Testis (tissue), 3 donors: Measurements from ENCODE around the gene FAM107A. TPM values are rescaled to one million over a fixed set of nuclear protein-coding genes. Genes with fewer than 3 reads are reported as not detected.

Source experiments
- DNase-seq: peaks from one replicate; pipeline ENCODE4 v3.0.0-alpha.2; 2019
- H3K27ac ChIP-seq, 2 donors: fragments of 200-600 bp; sonication (generic); one replicate each; pipeline ENCODE4 v1.5.1; 2019
- H3K27me3 ChIP-seq: fragments of 200-600 bp; sonication (generic); one replicate; pipeline ENCODE4 v1.5.1; 2019
- H3K36me3 ChIP-seq: fragments of 200-600 bp; sonication (generic); one replicate; pipeline ENCODE4 v1.5.1; 2017; ENCODE audit warnings: low read depth; ENCODE audit errors: missing control alignments
- H3K4me1 ChIP-seq: fragments of 200-600 bp; sonication (generic); one replicate; pipeline ENCODE4 v1.5.1; 2019
- H3K4me3 ChIP-seq, 2 donors: fragments of 200-600 bp; sonication (generic); one replicate each; pipeline ENCODE4 v1.5.1; 2017 to 2019
- H3K9me3 ChIP-seq: fragments of 200-600 bp; sonication (generic); one replicate; pipeline ENCODE4 v1.5.1; 2017
- CTCF ChIP-seq, 3 experiments: fragments of 450-650 bp in 2 of 3; fragments of 200-600 bp in 1 of 3; sonication (generic) in 1 of 3; IDR thresholded peaks; one replicate each; pipeline ENCODE4 v1.5.1; 2016 to 2019; ENCODE audit warnings: antibody characterized with exemption in 3 of 3, mild to moderate bottlenecking in 2 of 3, moderate library complexity in 1 of 3
- POLR2A ChIP-seq: fragments of 450-650 bp; IDR thresholded peaks from one replicate; pipeline ENCODE4 v1.6.1; 2017; ENCODE audit warnings: antibody characterized with exemption, mild to moderate bottlenecking, moderate library complexity
- WGBS, 2 donors: methylation state at CpG; one replicate each; pipeline ENCODE4 v1.1.5; 2018; 5-methylcytosine and 5-hydroxymethylcytosine counted together
- intact Hi-C: fragments of 100-400 bp; cut with DNase I; formaldehyde crosslinking; loops from one replicate; pipeline ENCODE4 v1.15.1; 2023; ENCODE audit warnings: low total_unique reads
- polyA plus RNA-seq: library from polyadenylated mRNA; stranded (reverse); fragments of 350-450 nt; fragmentation: Illumina TruSeq; extraction: RNeasy Lipid Tissue Mini Kit (QIAGEN cat#74804); gene quantifications from one replicate; pipeline ENCODE4 v1.2.3, GENCODE V29; 2014; ENCODE audit warnings: low read depth, low replicate concordance; ENCODE audit not compliant: insufficient read depth
- total RNA-seq, 2 donors: library from RNA; depleted of rRNA; stranded (reverse); fragments of >200 nt; gene quantifications; one replicate each; pipeline ENCODE4 v1.2.3, GENCODE V29; 2016

Gene FAM107A
- total and polyA plus RNA-seq, 3 donors from 2014 or later = 7.8 to 17.8 (median 14.8) TPM

- Histone ChIP-seq H3K27me3 (no peaks in the 10 kb centered on the region), H3K36me3 (no peaks in the 10 kb centered on the region), H3K4me3 (no peak overlapping the region), H3K27ac (no peak overlapping the region), H3K9me3 (no peaks in the 10 kb centered on the region), H3K4me1 (peaks cover 5% of the 10 kb centered on the region)
- intact Hi-C loops = loop anchor here (2.0 kb wide), 1 partner anchor 62 kb away; no protein-coding TSS in a partner anchor
- 27 to 29% methylated on average over 17 of the region's 17 CpGs for WGBS, 2 donors
- no peak for TF ChIP-seq POLR2A
- peak; percentile 96 to 98 (median 97) for TF ChIP-seq CTCF (IDR thresholded peaks at IDR 0.05)
- peak; percentile 91 for DNase-seq
Observed at GRCh38 chr3:58568572-58569286, 8.5 kb downstream of the FAM107A start.

DNA sequence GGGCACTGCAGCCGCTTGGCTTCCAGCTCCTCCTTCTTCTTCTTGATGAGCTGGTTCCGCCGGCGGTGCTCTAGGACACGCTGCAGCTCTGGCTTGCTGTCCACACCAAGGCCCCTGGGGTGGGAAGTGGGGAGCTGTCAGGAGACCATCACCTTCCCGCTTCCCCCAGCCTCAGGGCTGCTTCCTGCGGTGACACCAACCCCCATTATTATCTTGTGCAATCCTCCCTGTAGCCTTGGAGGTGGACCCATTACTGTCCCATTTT, 10.0 kb downstream of the FAM107A start:
- H3K4me3 ChIP-seq = no peak overlapping the region
- 89 to 100% methylated on average over 1 to 7 of the region's 7 CpGs for WGBS, 2 donors
- no peaks in the 10 kb centered on the region for H3K27me3 ChIP-seq
- intact Hi-C loops = no loop called here
- no peak overlapping the region for H3K27ac ChIP-seq
- H3K9me3 ChIP-seq = no peaks in the 10 kb centered on the region
- no peaks in the 10 kb centered on the region for H3K4me1 ChIP-seq
- no peaks in the 10 kb centered on the region for H3K36me3 ChIP-seq
- no peak for DNase-seq
- no peak for TF ChIP-seq POLR2A
- TF ChIP-seq CTCF (IDR thresholded peaks at IDR 0.05) = no peak

DNA sequence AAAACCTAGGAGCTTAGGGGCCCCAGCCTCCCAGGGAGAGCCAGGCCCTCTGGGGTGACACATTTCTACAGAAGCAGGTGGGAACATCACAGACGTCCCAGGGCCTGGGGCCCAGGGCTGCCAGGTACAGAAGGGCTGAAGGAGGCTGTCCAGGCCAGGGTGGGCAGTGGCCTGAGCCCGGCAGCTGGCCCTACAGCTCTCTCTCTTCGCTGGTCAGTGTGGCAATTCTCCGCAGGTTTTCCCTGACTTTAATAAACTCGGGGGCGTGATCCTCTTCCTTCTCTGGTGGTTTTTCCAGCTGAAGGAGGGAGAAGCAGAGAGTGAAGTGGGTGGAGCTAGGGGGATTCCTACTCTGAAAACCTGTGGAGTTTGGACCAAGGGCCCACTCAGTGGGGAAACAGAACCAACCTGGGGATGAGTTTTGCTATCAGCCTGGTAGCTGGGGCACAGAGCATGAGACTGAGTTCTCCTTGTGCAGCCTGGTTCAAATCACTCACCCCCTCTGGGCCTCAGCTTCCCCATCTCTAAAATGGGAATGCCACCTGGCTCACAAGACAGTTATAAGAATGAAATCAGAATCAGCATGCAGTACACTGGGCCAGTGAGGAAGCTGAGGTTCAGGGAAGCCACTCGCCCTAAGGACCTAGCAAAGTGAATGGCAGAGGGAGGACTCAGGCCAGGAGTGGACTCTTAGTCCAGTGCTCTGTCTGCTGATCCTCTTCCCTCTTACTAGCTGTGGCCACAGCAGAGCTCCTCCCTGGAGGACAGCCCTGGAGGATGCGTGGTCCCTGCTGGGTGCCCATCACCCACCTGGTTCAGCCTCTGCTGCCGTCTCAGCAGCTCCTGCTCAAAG, 10.6 kb downstream of the FAM107A start:
- 78 to 88% methylated on average over 7 to 9 of the region's 9 CpGs for WGBS, 2 donors

DNA sequence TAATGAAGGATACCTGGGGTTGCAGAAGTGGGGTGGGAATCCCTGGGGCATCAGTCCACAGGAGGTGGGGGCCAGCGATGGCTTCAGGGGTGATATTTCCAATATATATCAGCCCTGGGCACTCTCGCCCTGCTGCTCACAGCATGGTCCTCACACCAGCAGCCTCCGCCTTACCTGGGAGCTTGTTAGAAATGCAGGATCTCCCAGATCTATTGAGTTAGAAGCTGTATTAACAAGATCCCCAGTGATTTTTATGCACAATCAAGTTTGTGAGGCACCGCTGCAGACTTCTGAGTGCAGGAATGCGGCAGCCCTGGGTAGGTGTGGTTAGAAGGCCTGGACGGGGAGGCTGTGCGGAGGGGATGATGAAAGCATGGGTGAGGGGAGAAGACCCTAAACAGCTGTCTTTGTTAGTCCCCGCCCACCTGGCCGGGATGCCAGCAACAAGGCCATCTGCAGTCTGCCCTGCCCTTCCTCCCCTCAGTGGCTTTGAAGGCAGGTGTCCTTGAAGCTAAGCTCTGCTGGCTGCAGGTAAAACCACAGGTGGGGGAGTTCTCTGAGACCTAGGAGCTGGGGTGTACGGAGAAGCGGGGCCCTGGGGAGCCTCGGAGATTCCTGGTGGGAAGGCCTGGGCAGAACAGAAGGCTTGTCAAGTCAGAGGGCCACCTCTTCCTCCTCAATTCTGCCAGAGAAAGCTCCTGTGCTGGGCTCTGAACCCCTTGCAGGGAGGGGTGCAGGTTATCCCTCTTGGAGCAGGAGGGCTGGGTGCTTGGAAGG, 11.4 kb downstream of the FAM107A start:
- TF ChIP-seq CTCF (IDR thresholded peaks at IDR 0.05) (no peak), POLR2A (no peak)
- WGBS, 2 donors = 83 to 89% methylated on average over 11 to 12 of the region's 12 CpGs
- Histone ChIP-seq H3K27me3 (no peaks in the 10 kb centered on the region), H3K27ac (no peak overlapping the region), H3K36me3 (no peaks in the 10 kb centered on the region), H3K9me3 (no peaks in the 10 kb centered on the region), H3K4me1 (no peaks in the 10 kb centered on the region), H3K4me3 (no peak overlapping the region)
- intact Hi-C loops = no loop called here
- DNase-seq = no peak

More for the DNA sequence above, 10.6 kb downstream of the FAM107A start:
- Histone ChIP-seq H3K9me3 (no peaks in the 10 kb centered on the region), H3K36me3 (no peaks in the 10 kb centered on the region), H3K27ac (no peak overlapping the region), H3K4me3 (no peak overlapping the region), H3K27me3 (no peaks in the 10 kb centered on the region), H3K4me1 (no peaks in the 10 kb centered on the region)
- TF ChIP-seq CTCF (IDR thresholded peaks at IDR 0.05) (no peak), POLR2A (no peak)
- DNase-seq = no peak
- intact Hi-C loops = no loop called here
